C4-2B (cell line): ENCODE results near the gene INPP4A.
"Not testable (repeated sequence)": the region's sequence is repeated elsewhere in the genome, so short reads cannot be mapped to it uniquely, and the experiment has no call there.

Experiments used
- ZFX ChIP-seq: fragments of 450-650 bp; IDR thresholded peaks from 2 replicates; pipeline ENCODE4 v1.6.1; 2017
- TF ChIP-seq, protein P1 (sequence below): fragments of 450-650 bp; conservative IDR thresholded peaks from 2 replicates; pipeline ENCODE4 v1.5.1; 2017; ENCODE audit warnings: mild to moderate bottlenecking

DNA sequence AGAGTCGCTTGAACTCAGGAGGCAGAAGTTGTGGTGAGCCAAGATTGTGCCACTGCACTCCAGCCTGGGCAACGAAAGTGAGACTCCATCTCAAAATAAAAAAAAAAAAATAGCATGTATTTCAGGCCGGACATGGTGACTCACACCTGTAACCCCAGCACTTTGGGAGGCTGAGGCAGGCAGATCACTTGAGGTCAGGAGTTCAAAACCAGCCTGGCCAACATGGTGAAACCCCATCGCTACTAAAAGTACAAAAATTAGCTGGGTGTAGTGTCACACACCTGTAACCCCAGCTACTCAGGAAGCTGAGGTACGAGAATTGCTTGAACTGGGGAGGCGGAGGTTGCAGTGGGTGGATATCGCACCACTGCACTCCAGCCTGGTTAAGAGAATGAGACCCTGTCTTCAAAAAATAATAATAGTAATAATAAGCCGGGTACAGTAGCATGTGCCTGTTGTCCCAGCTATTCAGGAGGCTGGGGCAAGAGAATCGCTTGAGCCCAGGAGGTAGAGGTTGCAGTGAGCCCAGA is 28.9 kb upstream of the INPP4A start:
- TF ChIP-seq, protein P1, sequence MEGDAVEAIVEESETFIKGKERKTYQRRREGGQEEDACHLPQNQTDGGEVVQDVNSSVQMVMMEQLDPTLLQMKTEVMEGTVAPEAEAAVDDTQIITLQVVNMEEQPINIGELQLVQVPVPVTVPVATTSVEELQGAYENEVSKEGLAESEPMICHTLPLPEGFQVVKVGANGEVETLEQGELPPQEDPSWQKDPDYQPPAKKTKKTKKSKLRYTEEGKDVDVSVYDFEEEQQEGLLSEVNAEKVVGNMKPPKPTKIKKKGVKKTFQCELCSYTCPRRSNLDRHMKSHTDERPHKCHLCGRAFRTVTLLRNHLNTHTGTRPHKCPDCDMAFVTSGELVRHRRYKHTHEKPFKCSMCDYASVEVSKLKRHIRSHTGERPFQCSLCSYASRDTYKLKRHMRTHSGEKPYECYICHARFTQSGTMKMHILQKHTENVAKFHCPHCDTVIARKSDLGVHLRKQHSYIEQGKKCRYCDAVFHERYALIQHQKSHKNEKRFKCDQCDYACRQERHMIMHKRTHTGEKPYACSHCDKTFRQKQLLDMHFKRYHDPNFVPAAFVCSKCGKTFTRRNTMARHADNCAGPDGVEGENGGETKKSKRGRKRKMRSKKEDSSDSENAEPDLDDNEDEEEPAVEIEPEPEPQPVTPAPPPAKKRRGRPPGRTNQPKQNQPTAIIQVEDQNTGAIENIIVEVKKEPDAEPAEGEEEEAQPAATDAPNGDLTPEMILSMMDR = not testable (repeated sequence)
- TF ChIP-seq ZFX = not testable (repeated sequence)
